ENCODE measurements around the gene XG. TPM values are rescaled to one million over a fixed set of nuclear protein-coding genes. Genes with fewer than 3 reads are reported as not detected.

XG gene
- total and polyA plus RNA-seq, 2 donors (not counting 3 experiments of a cell fraction or from before 2014, with no cell fraction given) = 0.10 TPM; not detected in 1

GRCh38 chrX:2789569-2789968 lies 37.7 kb downstream of the XG start:
- FAIRE-seq = no peak
- no peak overlapping the region for H3K4me2 ChIP-seq (ENCODE audit: insufficient read depth, low read length)
- H4K20me1 ChIP-seq (replicated peaks; ENCODE audit: control insufficient read depth, extremely low read depth, insufficient read depth, low read length) = no peaks in the 10 kb centered on the region
- no TSS peak for BruUV-seq (replicated peaks)
- no peak overlapping the region for H3K27ac ChIP-seq (ENCODE audit: insufficient read depth, low read depth, low read length)
- H3K79me2 ChIP-seq (ENCODE audit: control insufficient read depth, insufficient read depth, low read length) = no peaks in the 10 kb centered on the region
- H3K4me3 ChIP-seq (replicated peaks in 1 of 3; ENCODE audit: insufficient read depth in 1 of 3, low read depth in 1 of 3, low read length in 3 of 3) = no peak overlapping the region
- dilution Hi-C loops (cut with MboI; ENCODE audit: extremely low pct_ligation_motif_present, low sequenced_read_pairs) = no loop called here
- no peak overlapping the region for H3K9ac ChIP-seq (replicated peaks; ENCODE audit: extremely low read depth, insufficient read depth, low read length)
- DNase-seq (ENCODE audit: low read depth, low spot score) = no peak
- ChIA-PET POLR2A (no interaction called here), CTCF (no interaction called here)
- no peaks in the 10 kb centered on the region for H3K27me3 ChIP-seq (ENCODE audit: control insufficient read depth in 2 of 2, insufficient read depth in 2 of 2, low read length in 2 of 2)
- no peaks in the 10 kb centered on the region for H3K4me1 ChIP-seq (ENCODE audit: control insufficient read depth, extremely low read depth, insufficient read depth, low read length)
- no peaks in the 10 kb centered on the region for H3K9me1 ChIP-seq (replicated peaks; ENCODE audit: control insufficient read depth, extremely low read depth, insufficient read depth, low read length)
- H3K36me3 ChIP-seq (ENCODE audit: control insufficient read depth in 2 of 2, extremely low read depth in 1 of 2, insufficient read depth in 2 of 2, low read length in 2 of 2) = no peaks in the 10 kb centered on the region
- TF ChIP-seq JUN (IDR thresholded peaks at IDR 0.05; ENCODE audit: borderline replicate concordance, insufficient read depth, insufficient read length, low read depth) (no peak), MYC (IDR thresholded peaks at IDR 0.05; ENCODE audit: low read depth, low read length) (no peak), FOS (IDR thresholded peaks at IDR 0.05; ENCODE audit: borderline replicate concordance, insufficient read depth, low read length) (no peak), MAX (IDR thresholded peaks at IDR 0.05; ENCODE audit: insufficient read depth, insufficient read length) (no peak), EZH2 (IDR thresholded peaks at IDR 0.05; ENCODE audit: borderline replicate concordance, low read depth, low read length, severe bottlenecking) (no peak), POLR2AphosphoS5 (IDR thresholded peaks at IDR 0.05; ENCODE audit: insufficient read depth, low read depth, low read length) (no peak), GATA2 (IDR thresholded peaks at IDR 0.05; ENCODE audit: insufficient read depth, insufficient read length, low read depth, low read length) (no peak), POLR2A (IDR thresholded peaks at IDR 0.05; ENCODE audit: low read depth, low read length) (no peak)
- TF ChIP-seq, protein P1, sequence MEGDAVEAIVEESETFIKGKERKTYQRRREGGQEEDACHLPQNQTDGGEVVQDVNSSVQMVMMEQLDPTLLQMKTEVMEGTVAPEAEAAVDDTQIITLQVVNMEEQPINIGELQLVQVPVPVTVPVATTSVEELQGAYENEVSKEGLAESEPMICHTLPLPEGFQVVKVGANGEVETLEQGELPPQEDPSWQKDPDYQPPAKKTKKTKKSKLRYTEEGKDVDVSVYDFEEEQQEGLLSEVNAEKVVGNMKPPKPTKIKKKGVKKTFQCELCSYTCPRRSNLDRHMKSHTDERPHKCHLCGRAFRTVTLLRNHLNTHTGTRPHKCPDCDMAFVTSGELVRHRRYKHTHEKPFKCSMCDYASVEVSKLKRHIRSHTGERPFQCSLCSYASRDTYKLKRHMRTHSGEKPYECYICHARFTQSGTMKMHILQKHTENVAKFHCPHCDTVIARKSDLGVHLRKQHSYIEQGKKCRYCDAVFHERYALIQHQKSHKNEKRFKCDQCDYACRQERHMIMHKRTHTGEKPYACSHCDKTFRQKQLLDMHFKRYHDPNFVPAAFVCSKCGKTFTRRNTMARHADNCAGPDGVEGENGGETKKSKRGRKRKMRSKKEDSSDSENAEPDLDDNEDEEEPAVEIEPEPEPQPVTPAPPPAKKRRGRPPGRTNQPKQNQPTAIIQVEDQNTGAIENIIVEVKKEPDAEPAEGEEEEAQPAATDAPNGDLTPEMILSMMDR (IDR thresholded peaks at IDR 0.05; ENCODE audit: extremely low read depth in 1 of 2, insufficient read depth in 1 of 2, low read depth in 1 of 2, low read length in 2 of 2) = no peak
- H2AFZ ChIP-seq (ENCODE audit: low read depth, low read length) = no peak overlapping the region
- intact Hi-C loops (cut with micrococcal nuclease) = no loop called here
- H3K9me3 ChIP-seq (replicated peaks; ENCODE audit: control insufficient read depth, insufficient read depth, low read length) = no peaks in the 10 kb centered on the region
